Tibial artery (tissue), 4 donors: Measurements from ENCODE around the gene DIS3L2.

Experiments used
- DNase-seq, 2 donors: peaks; one replicate each; pipeline ENCODE4 v3.0.0-alpha.2; 2019
- H3K27ac ChIP-seq, 2 donors: fragments of 200-600 bp; sonication (generic) in 1 of 2; 1 replicate in 1 of 2; 2 replicates in 1 of 2; pipeline ENCODE4 v1.5.1; 2018 to 2019; ENCODE audit warnings: mild to moderate bottlenecking in 1 of 2
- H3K27me3 ChIP-seq, 2 donors: fragments of 200-600 bp; sonication (generic) in 1 of 2; one replicate each; pipeline versions ENCODE4 v1.5.1 to v1.6.0; 2016 to 2019
- H3K36me3 ChIP-seq, 3 donors: fragments of 200-600 bp; sonication (generic) in 2 of 3; one replicate each; pipeline ENCODE4 v1.5.1; 2016 to 2019; ENCODE audit warnings: mild to moderate bottlenecking in 2 of 3
- H3K4me1 ChIP-seq, 4 donors: fragments of 200-600 bp; sonication (generic) in 2 of 4; 1 replicate in 3 of 4; 2 replicates in 1 of 4; pipeline ENCODE4 v1.5.1; 2016 to 2019
- H3K4me3 ChIP-seq, 2 donors: fragments of 200-600 bp; sonication (generic) in 1 of 2; 1 replicate in 1 of 2; 2 replicates in 1 of 2; pipeline ENCODE4 v1.5.1; 2018 to 2019; ENCODE audit warnings: mild to moderate bottlenecking in 2 of 2
- H3K9me3 ChIP-seq, 3 donors: fragments of 200-600 bp; sonication (generic) in 1 of 3; one replicate each; pipeline ENCODE4 v1.5.1; 2016 to 2019
- CTCF ChIP-seq, 2 experiments: fragments of 200-600 bp in 1 of 2; fragments of 450-650 bp in 1 of 2; IDR thresholded peaks; one replicate each; pipeline ENCODE4 v1.5.1; 2017 to 2019; ENCODE audit warnings: antibody characterized with exemption in 2 of 2, mild to moderate bottlenecking in 1 of 2, moderate library complexity in 1 of 2
- intact Hi-C: fragments of 100-400 bp; cut with DNase I; formaldehyde crosslinking; loops from one replicate; pipeline ENCODE4 v1.15.0; 2023; ENCODE audit warnings: low total_unique reads

Gene DIS3L2

GRCh38 chr2:232276733-232277313 lies 315.3 kb downstream of the DIS3L2 start:
- Histone ChIP-seq H3K9me3 (peaks cover 0 to 7% (median 0%) of the 10 kb centered on the region in 3 donors), H3K4me3 (no peak overlapping the region), H3K4me1 (no peaks in the 10 kb centered on the region), H3K27me3 (no peaks in the 10 kb centered on the region), H3K27ac (no peak overlapping the region), H3K36me3 (peaks cover 0 to 22% (median 18%) of the 10 kb centered on the region in 3 donors)
- intact Hi-C loops = no loop called here
- no peak for TF ChIP-seq CTCF (IDR thresholded peaks at IDR 0.05)
- DNase-seq = no peak

- no peak overlapping the region for H3K4me3 ChIP-seq
- no peaks in the 10 kb centered on the region for H3K4me1 ChIP-seq
- peaks cover 0 to 18% (median 8%) of the 10 kb centered on the region in 3 donors for H3K36me3 ChIP-seq
- intact Hi-C loops = no loop called here
- peaks cover 0 to 7% (median 0%) of the 10 kb centered on the region in 3 donors for H3K9me3 ChIP-seq
- TF ChIP-seq CTCF (IDR thresholded peaks at IDR 0.05) = no peak
- no peaks in the 10 kb centered on the region for H3K27me3 ChIP-seq
- no peak overlapping the region for H3K27ac ChIP-seq
- no peak for DNase-seq
Observed at GRCh38 chr2:232278534-232278933, 317.0 kb downstream of the DIS3L2 start.

GRCh38 chr2:232280341-232280740 lies 318.8 kb downstream of the DIS3L2 start:
- no peak for DNase-seq
- Histone ChIP-seq H3K9me3 (peaks cover 0 to 7% (median 0%) of the 10 kb centered on the region in 3 donors), H3K27me3 (no peaks in the 10 kb centered on the region), H3K36me3 (peaks cover 0 to 18% (median 5%) of the 10 kb centered on the region in 3 donors), H3K27ac (no peak overlapping the region), H3K4me1 (no peaks in the 10 kb centered on the region), H3K4me3 (no peak overlapping the region)
- intact Hi-C loops = no loop called here
- no peak for TF ChIP-seq CTCF (IDR thresholded peaks at IDR 0.05)

GRCh38 chr2:232281858-232282507 lies 320.5 kb downstream of the DIS3L2 start:
- intact Hi-C loops = no loop called here
- no peak overlapping the region for H3K27ac ChIP-seq
- peaks cover 0 to 7% (median 0%) of the 10 kb centered on the region in 3 donors for H3K9me3 ChIP-seq
- no peak for DNase-seq
- H3K27me3 ChIP-seq = no peaks in the 10 kb centered on the region
- peaks cover 0 to 10% (median 0%) of the 10 kb centered on the region in 3 donors for H3K36me3 ChIP-seq
- peaks cover 0 to 10% (median 2%) of the 10 kb centered on the region in 4 donors for H3K4me1 ChIP-seq
- no peak for TF ChIP-seq CTCF (IDR thresholded peaks at IDR 0.05)
- no peak overlapping the region for H3K4me3 ChIP-seq

GRCh38 chr2:232282508-232283055 lies 321.1 kb downstream of the DIS3L2 start:
- Histone ChIP-seq H3K36me3 (peaks cover 0 to 10% (median 0%) of the 10 kb centered on the region in 3 donors), H3K4me1 (peaks cover 0 to 10% (median 2%) of the 10 kb centered on the region in 4 donors), H3K27ac (no peak overlapping the region), H3K9me3 (peaks cover 0 to 7% (median 0%) of the 10 kb centered on the region in 3 donors), H3K27me3 (no peaks in the 10 kb centered on the region), H3K4me3 (no peak overlapping the region)
- DNase-seq = no peak
- intact Hi-C loops = no loop called here
- TF ChIP-seq CTCF (IDR thresholded peaks at IDR 0.05) = no peak
